Activated T-helper 1 cell treated with Interleukin-2 at 50 U/mL for 16 hours (primary cell): ENCODE measurements around the gene CCDC127.

ENCODE experiments used
- DNase-seq: peaks from one replicate; pipeline ENCODE4 v3.0.0-alpha.2; 2020; ENCODE audit warnings: low read depth

Gene CCDC127

GRCh38 chr5:157126-157715 lies 60.7 kb downstream of the CCDC127 start:
- DNase-seq: no peak

DNA sequence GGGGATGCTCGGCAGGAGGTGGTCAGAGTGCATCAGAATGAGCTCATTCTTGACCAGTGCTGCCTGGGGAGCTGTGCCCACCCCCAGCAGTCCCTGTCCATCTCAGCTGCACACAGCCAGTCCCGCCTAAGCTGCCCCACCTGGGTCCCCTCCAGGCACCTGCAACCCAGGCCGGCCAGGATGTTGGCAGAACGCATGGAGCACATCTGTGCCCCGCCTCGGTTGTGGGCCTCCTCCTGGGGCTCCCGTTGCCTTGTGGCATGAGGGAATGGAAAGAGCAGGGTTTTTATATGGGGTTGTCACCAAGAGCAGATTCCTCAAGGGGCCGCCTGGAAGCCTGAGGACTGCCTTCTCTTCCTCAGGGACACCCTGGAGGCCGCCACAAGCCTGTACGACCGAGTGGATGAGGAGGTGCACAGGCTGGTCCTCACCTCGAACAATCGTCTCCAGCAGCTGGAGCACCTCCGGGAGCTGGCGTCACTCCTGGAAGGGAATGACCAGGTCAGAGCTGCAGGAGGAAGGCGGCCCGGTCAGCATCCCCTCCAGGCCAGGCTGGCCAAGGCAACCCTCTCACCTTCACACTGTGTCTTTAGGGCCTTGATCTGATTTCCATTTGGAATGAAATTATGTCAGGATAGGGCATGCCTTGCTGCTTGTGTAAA lies 61.4 kb downstream of the CCDC127 start:
- no peak for DNase-seq

GRCh38 chr5:155651-156410 lies 62.1 kb downstream of the CCDC127 start:
- no peak for DNase-seq

GRCh38 chr5:154826-155225 lies 63.1 kb downstream of the CCDC127 start:
- DNase-seq: no peak

DNA sequence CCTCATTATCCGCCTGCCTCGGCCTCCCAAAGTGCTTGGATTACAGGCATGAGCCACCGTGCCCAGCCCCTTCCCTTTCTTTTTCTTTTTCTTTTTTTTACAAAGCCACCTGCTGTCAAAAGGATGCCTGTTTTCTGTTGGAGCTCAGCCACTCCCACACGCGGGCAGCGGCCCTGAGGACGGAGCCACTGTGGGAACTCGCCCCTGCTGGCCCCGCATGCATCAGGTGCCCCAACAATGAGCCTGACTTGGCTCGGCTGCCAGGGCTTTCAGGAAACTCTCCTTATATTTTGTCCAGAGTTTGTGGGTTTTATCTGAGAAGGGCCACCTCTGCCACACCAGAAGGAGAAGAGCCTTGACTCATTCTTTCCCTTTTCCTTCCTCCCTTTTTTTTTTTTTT lies 63.7 kb downstream of the CCDC127 start:
- DNase-seq: no peak

DNA sequence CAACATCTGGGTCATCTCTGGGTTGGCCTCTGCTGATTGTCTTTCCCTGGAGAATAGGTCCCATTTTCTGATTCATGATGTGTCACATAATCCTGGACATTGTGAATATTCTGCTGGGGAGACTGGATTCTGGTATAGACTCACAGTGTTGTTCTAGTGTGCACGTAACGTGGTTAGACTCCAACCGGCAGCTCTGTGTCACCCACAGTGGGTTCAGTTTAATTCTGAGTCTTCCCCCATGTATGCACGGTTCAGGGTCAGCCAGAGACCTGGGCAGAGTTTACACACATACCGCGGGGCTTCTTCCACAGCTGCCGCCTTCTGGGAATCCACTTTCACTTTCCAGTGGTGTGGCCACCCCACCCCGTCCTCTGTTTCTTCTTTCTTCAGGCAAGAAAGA lies 64.7 kb downstream of the CCDC127 start:
- no peak for DNase-seq

DNA sequence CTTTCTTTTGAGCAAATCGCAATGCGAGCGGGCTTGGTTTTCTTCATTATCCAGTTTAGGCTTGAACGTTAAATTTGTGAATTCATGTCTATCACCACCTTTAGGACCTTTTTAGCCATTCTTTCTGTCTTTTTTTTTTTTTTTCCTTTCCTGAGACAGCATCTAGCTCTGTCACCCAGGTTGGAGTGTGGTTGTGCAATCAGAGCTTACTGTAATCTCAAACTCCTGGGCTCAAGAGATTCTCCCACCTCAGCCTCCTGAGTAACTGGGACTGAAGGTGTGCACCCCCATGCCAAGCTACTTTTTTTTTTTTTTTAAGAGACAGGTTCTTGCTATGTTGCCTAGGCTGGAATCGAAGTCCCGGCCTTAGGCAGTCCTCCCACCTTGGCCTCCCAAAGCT lies 65.9 kb downstream of the CCDC127 start:
- DNase-seq: no peak

DNA sequence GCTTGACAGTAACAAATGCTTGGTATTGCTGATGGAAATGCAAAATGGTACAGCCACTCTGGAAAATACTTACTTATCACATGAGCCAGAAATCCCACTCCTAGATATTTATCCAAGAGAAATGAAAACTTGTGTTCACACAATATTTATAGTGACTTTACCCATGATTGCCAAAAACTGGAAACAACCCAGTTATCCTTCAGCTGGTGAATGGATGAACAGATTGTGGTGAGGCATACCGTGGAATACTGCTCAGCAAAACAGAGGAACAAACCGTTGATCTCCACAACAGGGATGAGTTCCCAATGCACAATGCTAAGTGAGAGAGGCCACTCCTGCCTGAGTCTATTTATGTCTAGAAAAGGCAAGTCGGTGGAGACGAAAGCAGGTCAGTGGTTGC lies 67.2 kb downstream of the CCDC127 start:
- no peak for DNase-seq

GRCh38 chr5:149745-150485 lies 68.0 kb downstream of the CCDC127 start:
- no peak for DNase-seq

DNA sequence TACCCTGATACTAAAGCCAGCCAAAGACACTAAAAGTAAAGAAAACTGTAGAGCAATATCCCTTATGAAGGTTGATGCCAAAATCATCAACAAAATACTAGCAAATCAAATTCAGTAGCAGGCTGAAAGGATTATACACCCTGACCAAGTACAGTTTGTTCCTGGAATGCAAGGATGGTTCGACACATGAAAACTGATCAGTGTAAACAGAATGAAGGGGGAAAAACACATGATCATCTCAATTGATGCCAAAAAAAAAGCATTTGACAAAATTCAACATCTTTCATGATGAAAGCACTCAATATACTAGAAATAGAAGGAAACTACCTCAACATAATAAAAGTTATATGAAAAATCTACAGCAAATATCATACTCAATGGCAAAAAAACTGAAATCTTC lies 70.2 kb downstream of the CCDC127 start:
- no peak for DNase-seq
